K562 (cell line): ENCODE data around the gene ZBTB48. TPM values are rescaled to one million over a fixed set of nuclear protein-coding genes. Genes with fewer than 3 reads are reported as not detected.

Experiments
- CEBPB ChIP-seq: fragments of 450-650 bp; IDR thresholded peaks from 2 replicates; pipeline ENCODE4 v1.6.1; 2016; ENCODE audit warnings: missing genetic modification characterization, missing compliant biosample characterization
- CREB3L1 ChIP-seq: fragments of 450-650 bp; IDR thresholded peaks from 2 replicates; pipeline ENCODE4 v1.6.1; 2014; ENCODE audit warnings: low read depth, mild to moderate bottlenecking, moderate library complexity, borderline replicate concordance
- DIDO1 ChIP-seq: fragments of 450-650 bp; IDR thresholded peaks from 2 replicates; pipeline ENCODE4 v1.6.1; 2016; ENCODE audit warnings: low read depth, missing biosample characterization, missing genetic modification characterization
- FOXA1 ChIP-seq: fragments of 450-650 bp; IDR thresholded peaks from 2 replicates; pipeline ENCODE4 v1.6.1; 2016; ENCODE audit warnings: mild to moderate bottlenecking, borderline replicate concordance
- HDAC8 ChIP-seq: fragments of 450-650 bp; IDR thresholded peaks from 2 replicates; pipeline ENCODE4 v1.6.1; 2016; ENCODE audit warnings: mild to moderate bottlenecking, missing genetic modification characterization, moderate library complexity, missing compliant biosample characterization
- NFE2L1 ChIP-seq: fragments of 450-650 bp; IDR thresholded peaks from 2 replicates; pipeline ENCODE4 v1.6.1; 2016; ENCODE audit warnings: missing genetic modification characterization, low read depth, mild to moderate bottlenecking, missing compliant biosample characterization, moderate library complexity, borderline replicate concordance
- PTTG1 ChIP-seq: fragments of 450-650 bp; IDR thresholded peaks from 2 replicates; pipeline ENCODE4 v1.6.1; 2016; ENCODE audit warnings: low read depth, mild to moderate bottlenecking, missing genetic modification characterization, missing compliant biosample characterization
- RBFOX2 ChIP-seq: fragments of 200-400 bp; formaldehyde crosslinking; IDR thresholded peaks from 2 replicates; pipeline ENCODE4 v1.6.1; 2017; ENCODE audit warnings: low read depth, mild to moderate bottlenecking, low read length, moderate library complexity
- RBM17 ChIP-seq: fragments of 200-400 bp; formaldehyde crosslinking; IDR thresholded peaks from 2 replicates; pipeline ENCODE4 v1.6.1; 2017; ENCODE audit warnings: low read depth, mild to moderate bottlenecking, low read length, borderline replicate concordance
- RHOXF2B ChIP-seq: fragments of 250-450 bp; sonication (Bioruptor Pico); conservative IDR thresholded peaks from 2 replicates; pipeline ENCODE4 v1.5.1; 2021
- RNF219 ChIP-seq: fragments of 250-450 bp; sonication (Bioruptor Pico); IDR thresholded peaks from 2 replicates; pipeline ENCODE4 v1.5.0; 2022; ENCODE audit warnings: mild to moderate bottlenecking
- SMARCA5 ChIP-seq: fragments of 450-650 bp; IDR thresholded peaks from 2 replicates; pipeline ENCODE4 v1.6.1; 2016
- SNRNP70 ChIP-seq: fragments of 200-400 bp; formaldehyde crosslinking; optimal IDR thresholded peaks from 2 replicates; pipeline ENCODE3; 2017; ENCODE audit warnings: low read depth, low read length
- STAT5B ChIP-seq: fragments of 250-450 bp; sonication (Bioruptor Pico); IDR thresholded peaks from 2 replicates; pipeline ENCODE4 v1.8.0; 2021; ENCODE audit warnings: mild to moderate bottlenecking, inconsistent platforms
- TEAD1 ChIP-seq, 2 experiments: fragments of 450-650 bp in 1 of 2; sonication (generic) in 1 of 2; formaldehyde crosslinking; IDR thresholded peaks; 2 replicates each; pipeline versions ENCODE4 v1.4.0 to v1.8.0; 2020 to 2022; ENCODE audit warnings: mild to moderate bottlenecking in 2 of 2, missing genetic modification reagents in 1 of 2
- USF2 ChIP-seq: sonication (generic); formaldehyde crosslinking; IDR thresholded peaks from 2 replicates; pipeline ENCODE4 v1.5.0; 2020; ENCODE audit warnings: missing genetic modification reagents
- ZNF124 ChIP-seq: sonication (generic); formaldehyde crosslinking; IDR thresholded peaks from 2 replicates; pipeline ENCODE4 v1.8.1; 2022; ENCODE audit warnings: missing genetic modification reagents
- ZNF217 ChIP-seq: sonication (generic); formaldehyde crosslinking; IDR thresholded peaks from 2 replicates; pipeline ENCODE4 v1.8.0; 2022; ENCODE audit warnings: mild to moderate bottlenecking, missing genetic modification reagents
- ZNF431 ChIP-seq: sonication (generic); formaldehyde crosslinking; IDR thresholded peaks from 2 replicates; pipeline ENCODE4 v1.8.0; 2022; ENCODE audit warnings: mild to moderate bottlenecking, missing genetic modification reagents
- ZNF436 ChIP-seq: fragments of 250-450, 450-650 bp; sonication (Bioruptor Pico); formaldehyde crosslinking; IDR thresholded peaks from 2 replicates; pipeline ENCODE4 v1.7.0; 2020; ENCODE audit warnings: mild to moderate bottlenecking
- ZNF511 ChIP-seq: sonication (generic); formaldehyde crosslinking; IDR thresholded peaks from 2 replicates; pipeline ENCODE4 v1.8.0; 2022; ENCODE audit warnings: mild to moderate bottlenecking, missing genetic modification reagents
- ZNF586 ChIP-seq: fragments of 450-650 bp; formaldehyde crosslinking; conservative IDR thresholded peaks from 2 replicates; pipeline ENCODE4 v1.4.0; 2020; ENCODE audit warnings: mild to moderate bottlenecking, moderate library complexity
- polyA plus RNA-seq, 8 experiments: library from polyadenylated mRNA; depleted of rRNA in 4 of 8; stranded (reverse) in 5 of 8; unstranded in 3 of 8; fragments of >200 nt; fragmentation: Nextera tagmentation in 2 of 8; fragmentation: Illumina TruSeq in 1 of 8; extraction: Ambion mirVana in 2 of 8; extraction: Trizol in 1 of 8; gene quantifications; 2 replicates each; pipeline versions ENCODE4 v1.2.1 to v1.2.3, GENCODE V29; 2011 to 2014; ENCODE audit warnings: inconsistent platforms in 1 of 8, missing spikeins in 1 of 8
- total RNA-seq, 7 experiments: library from RNA; depleted of rRNA in 6 of 7; stranded (reverse); fragments of >200 nt in 6 of 7; fragmentation: Illumina TruSeq in 2 of 7; extraction: Trizol in 2 of 7; gene quantifications; 2 replicates each; pipeline versions ENCODE4 v1.2.1 to v1.2.3, GENCODE V29; 2011 to 2021; ENCODE audit warnings: low replicate concordance in 1 of 7

The ZBTB48 gene
- total and polyA plus RNA-seq, 9 of the 15 experiments (the other 6 are each of a cell fraction or from before 2014, with no cell fraction given), result 1.9 to 66.9 (median 29.5) TPM

GRCh38 chr1:6613361-6614018 is 33.7 kb downstream of the ZBTB48 start, which contains the start of gene PHF13 (continued):
- peak; percentile 93; the same call in 1 of the 2 replicates for TF ChIP-seq CREB3L1
- TF ChIP-seq RBM17, result no peak
- TF ChIP-seq HDAC8 (tag), result no peak
- no peak for TF ChIP-seq ZNF431 (CRISPR knock-in tag)
- no peak for TF ChIP-seq SMARCA5
- TF ChIP-seq PTTG1, result no peak
- no peak for TF ChIP-seq USF2
- no peak for TF ChIP-seq RNF219 (CRISPR knock-in tag)
- peak; percentile 88 for TF ChIP-seq RBFOX2
- no peak for TF ChIP-seq ZNF586 (CRISPR knock-in tag)
- no peak for TF ChIP-seq CEBPB (tag)
- TF ChIP-seq ZNF124, result no peak; the same call in 1 of the 2 replicates
- no peak for TF ChIP-seq FOXA1
- TF ChIP-seq STAT5B (CRISPR knock-in tag), result no peak
- TF ChIP-seq DIDO1 (tag), result no peak
- TF ChIP-seq ZNF217 (CRISPR knock-in tag), result no peak
- TF ChIP-seq RHOXF2B (CRISPR knock-in tag), result no peak
- TF ChIP-seq ZNF511 (CRISPR knock-in tag), result no peak
- no peak for TF ChIP-seq ZNF436 (CRISPR knock-in tag)
- TF ChIP-seq TEAD1 (CRISPR knock-in tag; IDR thresholded peaks at IDR 0.05), result peak in 1 of 2 experiments; percentile 62; a peak in 1 of 4 replicates
- no peak for TF ChIP-seq SNRNP70
- no peak for TF ChIP-seq NFE2L1 (tag)
